H1 (cell line): ENCODE data around the gene OR5D16. TPM values are rescaled to one million over a fixed set of nuclear protein-coding genes. Genes with fewer than 3 reads are reported as not detected.

Experiments used
- ASH2L ChIP-seq: fragments of 200-600, 300-600 bp; sonication (generic); IDR thresholded peaks from one replicate; pipeline ENCODE4 v1.7.1; 2017; ENCODE audit warnings: low read length
- CHD2 ChIP-seq: IDR thresholded peaks from 2 replicates; pipeline ENCODE4 v1.6.1; 2012; ENCODE audit warnings: low read length, improper control_type of control experiment
- CHD7 ChIP-seq: fragments of 300-600 bp; sonication (generic); IDR thresholded peaks from 2 replicates; pipeline ENCODE4 v1.7.1; 2012; ENCODE audit warnings: low read length, moderate library complexity, mild to moderate bottlenecking, inconsistent platforms; ENCODE audit not compliant: insufficient replicate concordance
- CTCF ChIP-seq, 3 experiments: IDR thresholded peaks; 1 replicate in 2 of 3; 2 replicates in 1 of 3; pipeline versions ENCODE4 v1.5.1 to v1.6.1; 2011; ENCODE audit warnings: low read length in 3 of 3, mild to moderate bottlenecking in 3 of 3, inconsistent platforms in 2 of 3, low read depth in 1 of 3, moderate library complexity in 1 of 3; ENCODE audit not compliant: insufficient read depth in 1 of 3; ENCODE audit errors: control extremely low read depth in 1 of 3
- POLR2AphosphoS5 ChIP-seq: IDR thresholded peaks from 2 replicates; pipeline ENCODE4 v1.6.1; 2011; ENCODE audit warnings: low read depth, low read length
- SIRT6 ChIP-seq: IDR thresholded peaks from one replicate; pipeline ENCODE4 v1.7.1; 2012; ENCODE audit warnings: low read length, inconsistent platforms
- SP4 ChIP-seq: IDR thresholded peaks from 2 replicates; pipeline ENCODE4 v1.6.1; 2012; ENCODE audit warnings: low read length, inconsistent platforms
- SRF ChIP-seq: IDR thresholded peaks from 2 replicates; pipeline ENCODE4 v1.6.1; 2011; ENCODE audit warnings: mild to moderate bottlenecking, low read depth, low read length, moderate library complexity
- polyA plus RNA-seq, 7 experiments: library from polyadenylated mRNA; depleted of rRNA in 3 of 7; stranded (reverse) in 5 of 7; unstranded in 2 of 7; fragments of >200 nt in 5 of 7; fragments of 200-250 nt in 2 of 7; gene quantifications; 1 replicate in 5 of 7; 2 replicates in 1 of 7; 4 replicates in 1 of 7; pipeline versions ENCODE4 v1.2.1 to v1.2.3, GENCODE V29; 2011 to 2013; ENCODE audit warnings: missing spikeins in 2 of 7, mixed read lengths in 2 of 7
- total RNA-seq: library from RNA; stranded (reverse); fragmentation: NEBNext Ultra II Directional; extraction: Animal tissue kit (Norgen Biotek cat#: 25700); gene quantifications from 2 replicates; pipeline ENCODE4 v1.2.1, GENCODE V29; 2021

The OR5D16 gene
- total and polyA plus RNA-seq, 2 of the 8 experiments (the other 6 are each of a cell fraction or from before 2014, with no cell fraction given), result not detected

DNA sequence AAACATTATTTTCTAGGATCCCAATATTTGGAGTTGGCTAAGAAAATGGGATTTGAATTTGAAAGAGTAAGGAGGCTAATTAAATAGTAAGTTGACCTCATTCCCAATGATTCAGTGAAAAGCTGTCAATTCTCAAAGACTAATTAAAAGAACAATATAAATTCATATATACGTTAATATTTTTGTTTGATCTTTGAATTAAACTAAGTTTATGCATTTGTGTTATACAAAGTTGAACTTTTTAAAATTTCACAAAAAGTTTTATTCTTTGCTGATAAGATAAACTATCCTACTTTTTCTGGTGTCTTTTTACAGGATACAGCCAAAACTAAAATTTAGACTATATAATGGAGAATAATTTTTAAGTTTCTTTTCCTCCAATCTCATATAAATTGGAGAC lies 27.5 kb upstream of the OR5D16 start, which contains the start of gene OR5L1 (continued):
- no peak for TF ChIP-seq CTCF (IDR thresholded peaks at IDR 0.05; ENCODE audit: control extremely low read depth in 1 of 3, insufficient read depth in 1 of 3, low read depth in 1 of 3, low read length in 3 of 3)
- TF ChIP-seq SIRT6, result no peak
- TF ChIP-seq SP4, result no peak
- TF ChIP-seq SRF, result no peak
- no peak for TF ChIP-seq CHD7
- no peak for TF ChIP-seq POLR2AphosphoS5
- TF ChIP-seq CHD2, result no peak
- no peak for TF ChIP-seq ASH2L
